ENCODE data around the gene LRFN2. TPM values are rescaled to one million over a fixed set of nuclear protein-coding genes. Genes with fewer than 3 reads are reported as not detected.

The LRFN2 gene
- total RNA-seq, 1 donor from 2014 or later = 0.32 TPM

- Histone ChIP-seq H3K79me2 (ENCODE audit: insufficient read depth, low read length) (no peaks in the 10 kb centered on the region), H3K27ac (ENCODE audit: low read depth, low read length) (no peak overlapping the region), H3K27me3 (ENCODE audit: insufficient read depth, low read length) (peaks cover 4% of the 10 kb centered on the region), H3K4me2 (ENCODE audit: low read length) (no peak overlapping the region), H3K4me3 (ENCODE audit: insufficient read depth, low read depth, low read length) (no peak overlapping the region), H2AFZ (ENCODE audit: low read depth, low read length) (no peak overlapping the region), H4K20me1 (ENCODE audit: insufficient read depth, low read length) (no peaks in the 10 kb centered on the region), H3K4me1 (ENCODE audit: insufficient read depth, low read length) (no peaks in the 10 kb centered on the region), H3K9ac (ENCODE audit: low read length) (no peak overlapping the region), H3K9me3 (ENCODE audit: insufficient read depth, low read depth, low read length) (no peaks in the 10 kb centered on the region), H3K36me3 (ENCODE audit: insufficient read depth, low read length) (no peaks in the 10 kb centered on the region)
- no peak overlapping the region for H3K4me3 Mint-ChIP-seq (ENCODE audit: unreplicated experiment)
- H3K36me3 Mint-ChIP-seq (ENCODE audit: low read depth, unreplicated experiment) = no peaks in the 10 kb centered on the region
- DNase-seq (ENCODE audit: low read depth) (no peak), FAIRE-seq (no peak)
- H3K27me3 Mint-ChIP-seq (ENCODE audit: low read depth, unreplicated experiment) = peaks cover 57% of the 10 kb centered on the region
- H3K27ac Mint-ChIP-seq (ENCODE audit: unreplicated experiment) = no peak overlapping the region
- no peaks in the 10 kb centered on the region for H3K9me3 Mint-ChIP-seq (ENCODE audit: unreplicated experiment)
- TF ChIP-seq CTCF (IDR thresholded peaks at IDR 0.05; ENCODE audit: insufficient read depth, low read depth, low read length) (no peak), EZH2 (IDR thresholded peaks at IDR 0.05; ENCODE audit: insufficient read depth, low read length) (no peak)
- H3K4me1 Mint-ChIP-seq (ENCODE audit: low read depth, unreplicated experiment) = no peaks in the 10 kb centered on the region
Observed at GRCh38 chr6:40606981-40607380, 19.8 kb upstream of the LRFN2 start.

- TF ChIP-seq CTCF (IDR thresholded peaks at IDR 0.05; ENCODE audit: insufficient read depth, low read depth, low read length) = no peak
- TF ChIP-seq EZH2 (IDR thresholded peaks at IDR 0.05; ENCODE audit: insufficient read depth, low read length) = no peak
- no peak overlapping the region for H2AFZ ChIP-seq (ENCODE audit: low read depth, low read length)
- peaks cover under 1% of the 10 kb centered on the region for H3K9me3 Mint-ChIP-seq (ENCODE audit: unreplicated experiment)
- FAIRE-seq (no peak), DNase-seq (ENCODE audit: low read depth) (no peak)
- H3K4me1 Mint-ChIP-seq (ENCODE audit: low read depth, unreplicated experiment) = no peaks in the 10 kb centered on the region
- no peak overlapping the region for H3K4me3 ChIP-seq (ENCODE audit: insufficient read depth, low read depth, low read length)
- H3K9ac ChIP-seq (ENCODE audit: low read length) = no peak overlapping the region
- no peak overlapping the region for H3K27ac Mint-ChIP-seq (ENCODE audit: unreplicated experiment)
- no peak overlapping the region for H3K27ac ChIP-seq (ENCODE audit: low read depth, low read length)
- H3K36me3 Mint-ChIP-seq (ENCODE audit: low read depth, unreplicated experiment) = no peaks in the 10 kb centered on the region
- H3K79me2 ChIP-seq (ENCODE audit: insufficient read depth, low read length) = no peaks in the 10 kb centered on the region
- H3K36me3 ChIP-seq (ENCODE audit: insufficient read depth, low read length) = no peaks in the 10 kb centered on the region
- peaks cover 4% of the 10 kb centered on the region for H3K27me3 ChIP-seq (ENCODE audit: insufficient read depth, low read length)
- no peaks in the 10 kb centered on the region for H3K9me3 ChIP-seq (ENCODE audit: insufficient read depth, low read depth, low read length)
- no peak overlapping the region for H3K4me3 Mint-ChIP-seq (ENCODE audit: unreplicated experiment)
- no peak overlapping the region for H3K4me2 ChIP-seq (ENCODE audit: low read length)
- no peaks in the 10 kb centered on the region for H4K20me1 ChIP-seq (ENCODE audit: insufficient read depth, low read length)
- H3K4me1 ChIP-seq (ENCODE audit: insufficient read depth, low read length) = no peaks in the 10 kb centered on the region
- peaks cover 58% of the 10 kb centered on the region for H3K27me3 Mint-ChIP-seq (ENCODE audit: low read depth, unreplicated experiment)
Observed at GRCh38 chr6:40606526-40606925, 19.4 kb upstream of the LRFN2 start.

- Histone ChIP-seq H2AFZ (ENCODE audit: low read depth, low read length) (no peak overlapping the region), H3K4me3 (ENCODE audit: insufficient read depth, low read depth, low read length) (no peak overlapping the region), H3K27ac (ENCODE audit: low read depth, low read length) (no peak overlapping the region), H4K20me1 (ENCODE audit: insufficient read depth, low read length) (no peaks in the 10 kb centered on the region), H3K27me3 (ENCODE audit: insufficient read depth, low read length) (peaks cover 6% of the 10 kb centered on the region), H3K9me3 (ENCODE audit: insufficient read depth, low read depth, low read length) (no peaks in the 10 kb centered on the region), H3K4me1 (ENCODE audit: insufficient read depth, low read length) (no peaks in the 10 kb centered on the region), H3K36me3 (ENCODE audit: insufficient read depth, low read length) (no peaks in the 10 kb centered on the region), H3K9ac (ENCODE audit: low read length) (no peak overlapping the region), H3K4me2 (ENCODE audit: low read length) (no peak overlapping the region), H3K79me2 (ENCODE audit: insufficient read depth, low read length) (no peaks in the 10 kb centered on the region)
- FAIRE-seq (no peak), DNase-seq (ENCODE audit: low read depth) (no peak)
- no peaks in the 10 kb centered on the region for H3K4me1 Mint-ChIP-seq (ENCODE audit: low read depth, unreplicated experiment)
- H3K27me3 Mint-ChIP-seq (ENCODE audit: low read depth, unreplicated experiment) = peaks cover 52% of the 10 kb centered on the region
- no peaks in the 10 kb centered on the region for H3K36me3 Mint-ChIP-seq (ENCODE audit: low read depth, unreplicated experiment)
- H3K9me3 Mint-ChIP-seq (ENCODE audit: unreplicated experiment) = peaks cover 2% of the 10 kb centered on the region
- no peak for TF ChIP-seq EZH2 (IDR thresholded peaks at IDR 0.05; ENCODE audit: insufficient read depth, low read length)
- TF ChIP-seq CTCF (IDR thresholded peaks at IDR 0.05; ENCODE audit: insufficient read depth, low read depth, low read length) = no peak
- H3K4me3 Mint-ChIP-seq (ENCODE audit: unreplicated experiment) = no peak overlapping the region
- no peak overlapping the region for H3K27ac Mint-ChIP-seq (ENCODE audit: unreplicated experiment)
Observed at GRCh38 chr6:40604082-40604481, 16.9 kb upstream of the LRFN2 start.

All from astrocyte (in vitro differentiated cells and primary cell).